Muscle of leg (tissue), 11 donors: ENCODE data around the gene EFNA1. TPM values are rescaled to one million over a fixed set of nuclear protein-coding genes. Genes with fewer than 3 reads are reported as not detected.
A peak's percentile ranks its signal among the peaks of the same experiment; 100 is the strongest.
"Not testable (repeated sequence)": the region's sequence is repeated elsewhere in the genome, so short reads cannot be mapped to it uniquely, and the experiment has no call there.

Source experiments
- DNase-seq: peaks from one replicate; pipeline ENCODE4 v3.0.0; 2013
- H3K27ac ChIP-seq: one replicate; pipeline ENCODE4 v1.5.1; 2013; ENCODE audit warnings: mild to moderate bottlenecking, low read length, control low read depth
- H3K27me3 ChIP-seq: one replicate; pipeline ENCODE4 v1.6.1; 2013; ENCODE audit warnings: low read length; ENCODE audit not compliant: control insufficient read depth, insufficient read depth
- H3K36me3 ChIP-seq: one replicate; pipeline ENCODE4 v1.6.1; 2013; ENCODE audit warnings: low read length; ENCODE audit not compliant: control insufficient read depth, insufficient read depth
- H3K4me1 ChIP-seq: one replicate; pipeline ENCODE4 v1.6.1; 2013; ENCODE audit warnings: low read length; ENCODE audit not compliant: control insufficient read depth, insufficient read depth
- H3K4me3 ChIP-seq: one replicate; pipeline ENCODE4 v1.5.1; 2013; ENCODE audit warnings: low read length, control low read depth
- H3K9me3 ChIP-seq: replicated peaks from 2 replicates; pipeline ENCODE4 v1.6.1; 2013; ENCODE audit warnings: low read depth, low read length; ENCODE audit not compliant: control insufficient read depth
- WGBS: methylation state at CpG from one replicate; pipeline ENCODE4 v1.1.5; 2013; ENCODE audit warnings: missing lambda C conversion rate; ENCODE audit not compliant: insufficient coverage; 5-methylcytosine and 5-hydroxymethylcytosine counted together
- polyA plus RNA-seq, 8 donors: library from polyadenylated mRNA; unstranded; fragments of 120-200 nt; gene quantifications; one replicate each; pipeline versions ENCODE4 v1.2.1 to v1.2.3, GENCODE V29; 2013; ENCODE audit warnings: inconsistent platforms in 1 of 8, low replicate concordance in 1 of 8; ENCODE audit not compliant: insufficient read length in 8 of 8, insufficient read depth in 1 of 8
- total RNA-seq: library from RNA; stranded (reverse); fragments of 120-200 nt; gene quantifications from one replicate; pipeline ENCODE4 v1.2.4, GENCODE V29; 2013

EFNA1 gene
- total and polyA plus RNA-seq, 9 donors, result 15.3 to 37.5 (median 24.3) TPM

DNA sequence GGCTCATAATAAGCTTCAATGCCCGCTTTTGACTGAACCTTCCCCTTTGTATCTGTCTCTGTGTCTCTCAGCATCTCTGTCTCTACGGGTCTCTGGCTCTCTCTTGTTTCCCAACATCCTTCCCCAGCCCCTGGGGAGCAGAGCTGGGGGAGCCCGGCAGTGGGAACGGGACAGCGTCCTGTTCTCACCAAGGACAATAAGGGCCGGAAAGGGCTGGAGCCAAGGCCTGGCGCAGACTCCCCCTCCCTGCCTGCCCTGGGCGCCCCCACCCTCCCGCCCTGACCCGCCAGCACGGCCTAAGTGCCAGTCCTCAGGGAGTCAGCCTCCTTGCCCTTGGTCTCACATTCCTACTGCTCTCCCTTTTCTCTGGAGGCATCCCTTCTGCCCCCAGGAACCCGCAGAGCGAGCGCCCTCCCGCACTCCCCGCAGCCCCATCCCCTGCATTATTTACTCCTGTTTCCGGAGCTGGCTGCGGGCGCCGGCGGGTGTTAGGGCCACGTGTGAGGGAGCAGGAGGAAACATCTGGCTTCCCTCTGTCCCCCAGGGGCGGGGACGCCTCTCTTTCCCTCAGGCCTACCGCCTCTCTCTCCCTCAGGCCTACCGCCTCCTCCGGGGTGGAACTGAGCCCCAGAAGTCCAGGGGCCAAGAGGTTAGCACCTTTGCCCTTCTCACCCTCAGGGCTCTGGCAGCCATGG lies 38.9 kb downstream of the EFNA1 start:
- H3K9me3 ChIP-seq, result no peaks in the 10 kb centered on the region
- H3K27me3 ChIP-seq, result no peaks in the 10 kb centered on the region
- DNase-seq, result peak; percentile 83
- 4% methylated on average over 14 of the region's 27 CpGs for WGBS
- peaks cover 23% of the 10 kb centered on the region for H3K4me1 ChIP-seq
- H3K27ac ChIP-seq, result peak overlapping the region; percentile 69
- peaks cover 28% of the 10 kb centered on the region for H3K36me3 ChIP-seq
- H3K4me3 ChIP-seq, result no peak overlapping the region

DNA sequence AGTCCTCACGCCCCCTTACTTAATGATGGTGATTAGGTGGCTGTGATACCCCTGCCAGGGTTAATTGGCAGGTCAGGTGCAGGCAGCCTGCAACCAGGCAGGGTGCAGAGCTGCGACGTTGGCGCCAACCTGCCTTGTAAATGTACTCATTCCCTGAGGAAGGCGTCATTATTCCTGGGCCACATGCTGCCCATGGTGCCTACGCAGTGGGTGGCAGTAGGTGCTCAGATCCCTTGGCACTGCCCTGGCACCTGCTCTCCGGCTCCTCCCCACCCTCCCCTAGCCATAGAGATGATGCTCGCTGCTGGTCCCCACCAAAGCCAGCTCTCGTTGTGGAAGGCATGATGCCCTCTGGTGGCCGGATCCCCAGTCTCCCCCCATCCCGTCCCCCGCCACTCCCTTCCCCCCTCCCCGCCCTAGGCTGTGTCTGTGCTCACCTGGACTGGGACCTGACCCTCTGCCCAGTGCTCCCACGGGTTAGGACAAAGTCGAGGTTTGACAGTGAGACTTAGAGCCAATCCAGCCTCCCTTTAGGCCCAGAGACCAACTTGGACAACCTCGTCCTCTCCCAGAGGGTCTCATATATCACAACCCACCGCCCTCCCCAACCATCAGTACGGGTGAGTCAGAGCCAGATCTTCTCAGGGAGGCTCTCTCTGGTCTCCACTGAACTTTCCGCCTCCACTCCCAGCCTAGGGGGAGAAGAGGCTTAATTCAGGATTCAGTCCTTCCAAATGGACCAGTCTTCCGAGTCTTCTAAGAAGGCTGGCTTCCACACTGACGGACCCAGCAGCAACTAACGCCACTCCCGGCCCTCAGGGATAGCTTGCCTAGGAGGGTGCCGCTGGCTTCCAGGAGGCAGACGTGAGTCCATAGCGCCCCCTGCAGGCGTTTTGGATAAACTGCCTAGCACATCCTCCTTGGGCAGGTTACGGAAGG lies 39.8 kb downstream of the EFNA1 start:
- H3K36me3 ChIP-seq, result peaks cover 28% of the 10 kb centered on the region
- H3K27ac ChIP-seq, result peak overlapping the region; percentile 62
- peak; percentile 88 for DNase-seq
- no peaks in the 10 kb centered on the region for H3K27me3 ChIP-seq
- H3K9me3 ChIP-seq, result no peaks in the 10 kb centered on the region
- 4% methylated on average over 16 of the region's 28 CpGs for WGBS
- H3K4me1 ChIP-seq, result peaks cover 28% of the 10 kb centered on the region
- H3K4me3 ChIP-seq, result no peak overlapping the region

DNA sequence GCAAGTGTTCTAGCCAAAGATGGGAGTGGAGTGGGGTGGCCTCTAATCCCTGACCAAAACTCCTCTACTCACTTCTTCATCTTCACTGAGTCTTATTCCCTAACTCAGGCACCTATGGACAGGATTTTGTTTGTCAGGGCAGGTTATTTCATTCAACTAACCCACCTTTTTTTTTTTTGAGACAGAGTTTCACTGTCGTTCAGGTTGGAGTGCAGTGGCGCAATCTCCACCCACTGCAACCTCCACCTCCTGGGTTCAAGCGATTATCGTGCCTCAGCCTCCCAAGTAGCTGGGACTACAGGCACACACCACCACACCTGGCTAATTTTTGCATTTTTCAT lies 40.4 kb downstream of the EFNA1 start:
- H3K27me3 ChIP-seq, DNase-seq, H3K4me3 ChIP-seq, H3K27ac ChIP-seq, H3K9me3 ChIP-seq: not testable (repeated sequence)
- Histone ChIP-seq H3K4me1 (peaks cover 30% of the 10 kb centered on the region), H3K36me3 (peaks cover 28% of the 10 kb centered on the region)
- 63% methylated on average over 3 of the region's 4 CpGs for WGBS

DNA sequence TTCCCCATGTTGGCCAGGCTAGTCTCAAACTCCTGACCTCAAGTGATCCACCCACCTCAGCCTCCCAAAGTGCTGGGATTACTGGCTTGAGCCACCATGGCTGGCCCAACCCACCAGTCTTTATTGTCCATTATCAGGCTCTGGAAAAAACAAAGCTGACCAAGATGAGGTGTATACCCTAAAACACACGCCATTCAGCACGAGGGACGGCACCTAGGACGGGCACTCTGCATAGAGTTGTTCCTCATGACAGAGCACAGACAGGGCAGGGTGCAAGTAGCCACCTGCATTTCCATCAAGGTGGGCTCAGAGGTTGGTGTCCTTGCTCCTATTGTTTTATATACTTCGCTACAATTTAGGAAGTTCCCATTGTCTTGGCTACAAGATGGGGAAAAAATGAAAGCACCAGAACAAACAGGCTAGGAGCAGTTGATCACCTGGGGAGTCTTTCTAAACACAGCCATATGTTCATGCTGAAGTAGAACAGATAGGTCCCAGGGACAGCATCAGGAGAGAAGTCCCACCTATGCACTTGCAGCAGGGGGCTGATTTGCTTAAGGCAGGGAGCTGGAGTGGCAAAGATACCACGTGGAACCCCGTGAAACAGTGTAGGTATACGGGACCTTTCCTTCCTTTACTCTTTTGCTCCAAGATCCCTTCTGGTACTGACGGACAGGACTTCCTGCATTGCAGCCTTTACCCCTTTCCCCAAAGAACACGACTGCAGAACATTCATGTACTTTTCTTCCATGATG lies 41.0 kb downstream of the EFNA1 start:
- 78% methylated on average over 8 of the region's 10 CpGs for WGBS
- Histone ChIP-seq H3K27me3 (peaks cover 1% of the 10 kb centered on the region), H3K36me3 (peaks cover 28% of the 10 kb centered on the region), H3K4me3 (no peak overlapping the region), H3K9me3 (no peaks in the 10 kb centered on the region), H3K4me1 (peaks cover 34% of the 10 kb centered on the region), H3K27ac (no peak overlapping the region)
- DNase-seq, result no peak

DNA sequence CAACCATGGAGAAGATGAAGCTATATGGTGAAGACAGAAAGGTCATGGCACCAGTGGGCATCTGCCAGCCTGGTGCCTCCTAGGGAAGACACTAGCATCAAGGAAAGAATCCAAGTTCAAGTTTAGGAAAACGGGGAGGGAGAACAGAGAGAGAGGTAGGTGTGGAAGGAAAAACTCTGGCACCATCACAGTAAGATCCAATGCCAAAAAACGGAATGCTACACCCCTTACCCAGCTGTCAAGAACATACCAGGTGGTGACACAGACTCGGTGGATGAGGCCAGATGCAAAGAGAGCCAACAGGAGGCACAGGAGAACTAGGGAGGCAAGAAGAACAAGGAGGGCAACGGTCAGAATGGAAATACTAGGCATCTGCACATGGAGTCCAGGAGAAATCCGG lies 41.9 kb downstream of the EFNA1 start:
- Histone ChIP-seq H3K27me3 (peaks cover 10% of the 10 kb centered on the region), H3K9me3 (no peaks in the 10 kb centered on the region), H3K4me3 (no peak overlapping the region), H3K4me1 (peaks cover 43% of the 10 kb centered on the region), H3K36me3 (peaks cover 28% of the 10 kb centered on the region), H3K27ac (no peak overlapping the region)
- 86% methylated on average over 3 of the region's 5 CpGs for WGBS
- DNase-seq, result peak; percentile 5

DNA sequence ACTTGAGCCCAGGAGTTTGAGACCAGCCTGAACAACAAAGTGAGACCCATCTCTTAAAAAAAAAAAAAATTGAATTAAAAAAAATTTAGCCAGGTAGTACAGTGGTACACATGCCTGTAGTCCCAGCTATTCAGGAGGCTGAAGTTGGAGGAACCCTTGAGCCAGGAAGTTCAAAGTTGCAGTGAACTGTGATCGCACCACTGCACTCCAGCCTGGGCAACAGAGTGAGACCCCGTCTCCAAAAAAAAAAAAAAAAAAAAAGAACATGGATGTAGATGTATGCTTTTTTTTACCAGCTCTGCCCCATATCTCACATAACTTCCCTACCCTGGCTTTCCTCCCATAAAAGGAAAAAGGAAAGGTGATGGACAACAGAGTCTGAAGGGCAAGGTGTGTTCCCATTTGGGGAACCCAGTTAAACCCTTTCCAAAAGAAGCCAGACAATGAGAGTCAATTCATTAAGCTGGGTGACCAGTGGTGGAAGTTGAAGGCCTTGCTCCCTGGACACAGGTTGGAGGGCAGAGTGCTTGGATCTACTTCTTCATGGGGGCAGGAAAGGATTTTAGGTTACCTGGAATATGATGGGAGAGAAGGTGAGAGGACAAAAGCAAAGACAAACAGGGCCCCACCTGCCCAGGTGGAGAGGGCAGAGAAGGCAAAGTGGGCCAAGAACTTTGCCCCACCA lies 42.6 kb downstream of the EFNA1 start:
- WGBS, result no CpG with 5 or more reads among the region's 2 CpGs
- peaks cover 17% of the 10 kb centered on the region for H3K27me3 ChIP-seq
- no peaks in the 10 kb centered on the region for H3K9me3 ChIP-seq
- no peak overlapping the region for H3K4me3 ChIP-seq
- peak; percentile 5 for DNase-seq
- no peak overlapping the region for H3K27ac ChIP-seq
- H3K36me3 ChIP-seq, result peaks cover 28% of the 10 kb centered on the region
- H3K4me1 ChIP-seq, result peaks cover 43% of the 10 kb centered on the region

DNA sequence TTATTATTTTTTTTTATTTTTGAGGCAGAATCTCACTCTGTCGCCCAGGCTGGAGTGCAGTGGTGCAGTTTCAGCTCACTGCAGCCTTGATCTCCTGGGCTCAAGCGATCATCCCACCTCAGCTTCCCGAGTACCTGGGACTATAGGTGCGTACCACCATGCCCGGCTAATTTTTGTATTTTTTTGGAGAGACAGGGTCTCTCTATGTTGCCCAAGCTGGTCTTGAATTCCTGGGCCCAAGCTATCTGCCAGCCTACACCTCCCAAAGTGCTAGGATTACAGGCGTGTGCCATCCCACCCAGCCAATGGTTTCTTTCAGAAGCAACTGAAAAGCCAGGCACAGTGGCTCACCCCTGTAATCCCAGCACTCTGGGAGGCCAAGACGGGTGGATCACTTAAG lies 43.1 kb downstream of the EFNA1 start:
- Histone ChIP-seq H3K36me3 (peaks cover 28% of the 10 kb centered on the region), H3K27me3 (peaks cover 19% of the 10 kb centered on the region), H3K4me3 (no peak overlapping the region), H3K4me1 (peaks cover 42% of the 10 kb centered on the region), H3K27ac (no peak overlapping the region), H3K9me3 (no peaks in the 10 kb centered on the region)
- WGBS, result 92% methylated on average over 5 of the region's 7 CpGs
- no peak for DNase-seq

DNA sequence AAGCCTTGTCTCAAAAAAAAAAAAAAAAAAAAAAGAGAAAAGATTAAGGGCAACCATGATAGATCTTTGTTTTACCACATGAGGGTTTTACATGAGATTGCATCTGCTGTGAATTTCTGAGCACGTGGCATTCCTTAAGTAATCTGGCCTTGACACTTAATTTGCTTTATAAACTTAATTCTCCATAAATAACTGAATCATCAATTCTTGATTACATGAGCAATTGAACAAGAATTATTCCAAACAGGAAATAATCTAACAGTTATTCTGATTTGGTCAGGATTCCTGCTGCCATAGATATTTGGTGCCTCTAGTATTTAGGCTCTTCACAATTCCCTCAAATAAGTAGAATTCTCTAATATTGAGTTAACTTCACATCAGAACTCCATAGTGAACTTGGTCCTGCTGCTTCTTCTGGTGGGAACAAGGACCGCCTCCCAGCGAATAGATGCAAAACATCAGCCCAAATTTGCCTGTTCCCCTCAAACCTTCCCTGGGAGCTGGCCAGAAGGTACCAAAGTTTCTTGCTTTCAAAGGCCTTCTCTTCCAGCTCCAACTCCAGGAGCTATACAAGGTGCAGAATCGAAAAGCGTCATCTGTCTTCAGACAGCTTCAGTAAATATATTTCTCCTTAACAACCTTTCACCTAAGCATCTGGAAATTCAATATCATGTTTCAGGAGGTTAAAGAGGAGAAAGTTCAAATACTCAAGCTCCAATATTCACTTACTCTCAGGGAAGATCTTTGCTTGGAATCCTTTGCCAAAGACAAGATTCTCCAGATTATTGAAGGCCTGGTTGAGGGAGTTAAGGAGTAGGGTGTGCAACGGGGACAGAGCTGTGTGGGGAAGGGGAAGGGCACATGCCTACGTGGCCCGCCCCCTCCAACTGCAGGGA lies 44.4 kb downstream of the EFNA1 start:
- no peaks in the 10 kb centered on the region for H3K9me3 ChIP-seq
- H3K27ac ChIP-seq, result peak overlapping the region; percentile 89
- H3K27me3 ChIP-seq, result peaks cover 19% of the 10 kb centered on the region
- WGBS, result 40% methylated on average over 5 of the region's 8 CpGs
- H3K36me3 ChIP-seq, result peaks cover 28% of the 10 kb centered on the region
- H3K4me1 ChIP-seq, result peaks cover 34% of the 10 kb centered on the region
- DNase-seq, result peak; percentile 22
- peak overlapping the region; percentile 65 for H3K4me3 ChIP-seq
